Measurements from ENCODE around the gene BARX1.
"Not testable (repeated sequence)": the region's sequence is repeated elsewhere in the genome, so short reads cannot be mapped to it uniquely, and the experiment has no call there.

Gene BARX1

GRCh38 chr9:93951655-93952118 is 3.5 kb downstream of the BARX1 start:
- DNase-seq (ENCODE audit: low read depth in 2 of 2), result no peak

GRCh38 chr9:93950619-93951601 is 4.2 kb downstream of the BARX1 start:
- DNase-seq (ENCODE audit: low read depth in 2 of 2), result no peak

GRCh38 chr9:93949694-93950449 is 5.3 kb downstream of the BARX1 start:
- no peak for DNase-seq (ENCODE audit: low read depth in 2 of 2)

DNA sequence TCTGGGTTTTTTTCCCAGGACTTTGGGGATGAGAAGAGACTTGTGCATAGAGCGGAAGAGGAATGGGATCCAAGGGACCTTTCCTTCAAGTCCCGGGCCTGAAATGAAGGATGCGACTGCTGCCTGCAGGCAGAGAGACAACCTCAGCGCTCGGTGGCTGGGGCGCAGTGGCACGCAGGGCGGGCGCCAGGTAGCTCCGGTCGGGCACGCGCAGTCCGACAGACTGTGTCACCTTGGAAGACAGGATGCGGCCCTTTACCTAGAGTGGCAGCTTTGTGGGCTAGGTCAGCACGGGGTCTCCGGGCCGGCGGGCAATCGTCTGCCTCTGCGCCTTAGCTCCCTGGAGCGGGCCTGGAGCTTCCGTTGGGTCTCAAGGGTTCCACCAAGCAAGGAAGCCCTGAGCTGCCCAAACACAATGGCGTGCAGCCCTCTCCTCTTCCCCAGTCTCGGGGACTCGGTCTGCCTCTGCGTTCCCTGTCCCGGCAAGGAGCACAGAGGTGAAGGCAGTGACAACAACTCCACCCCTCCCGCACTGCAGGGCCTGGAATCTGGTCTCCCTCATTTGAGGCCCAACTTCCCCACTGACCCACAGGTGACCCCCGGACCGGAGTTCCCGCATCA is 6.0 kb downstream of the BARX1 start:
- no peak for DNase-seq (ENCODE audit: low read depth in 2 of 2)

- no peak for DNase-seq (ENCODE audit: low read depth in 2 of 2)
These were observed 6.6 kb downstream of the BARX1 start for GRCh38 chr9:93948441-93949072.

DNA sequence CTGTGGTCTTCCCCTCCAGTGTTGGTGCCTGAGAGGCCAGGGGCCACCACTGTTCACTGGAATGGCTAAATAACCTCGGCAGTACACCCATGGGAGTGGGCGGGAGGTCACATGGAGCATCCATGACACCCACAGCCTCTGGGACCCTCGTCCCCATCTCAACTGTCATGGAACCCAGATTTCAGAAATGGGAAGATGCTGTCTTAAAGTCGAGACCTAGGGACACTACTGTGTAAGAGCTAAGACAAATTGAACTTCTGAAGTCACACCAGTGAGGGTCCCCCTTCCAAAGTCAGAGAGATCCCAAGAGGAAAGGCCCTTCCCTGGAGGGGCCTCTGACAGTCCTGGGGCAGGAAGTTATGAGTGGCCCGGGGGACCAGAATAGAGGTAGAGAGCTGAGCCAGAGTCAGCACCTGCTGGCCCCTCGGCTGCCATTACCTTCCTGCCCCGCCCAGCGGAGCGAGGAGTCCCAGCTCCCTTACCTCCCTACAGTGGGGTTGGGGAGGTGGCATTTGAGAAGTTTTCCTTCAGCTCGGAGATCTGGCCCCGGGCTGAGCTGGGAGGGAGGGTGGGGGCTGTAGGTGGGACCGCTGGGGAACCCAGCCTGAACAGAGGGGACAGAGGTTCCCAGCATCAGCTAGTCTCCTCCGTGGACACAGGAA is 7.6 kb downstream of the BARX1 start:
- no peak for DNase-seq (ENCODE audit: low read depth in 2 of 2)

DNA sequence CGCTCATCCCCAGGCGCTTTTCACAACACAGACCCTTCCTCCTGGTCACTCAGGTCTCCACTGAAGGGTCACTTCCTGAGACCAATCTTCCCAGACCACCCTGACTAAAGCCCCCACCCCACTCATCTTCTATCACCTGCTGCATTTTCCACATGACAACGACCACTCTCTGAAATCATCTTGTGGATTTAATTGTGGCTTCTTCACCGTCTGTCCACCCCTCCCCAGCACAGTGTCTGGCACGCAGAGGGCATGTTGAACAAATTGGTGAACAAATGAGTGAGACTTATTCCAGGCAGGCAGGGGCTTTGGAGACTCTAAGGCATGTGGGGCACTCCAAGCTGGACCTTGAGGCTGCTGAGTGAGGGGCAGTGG is 8.8 kb downstream of the BARX1 start:
- DNase-seq (ENCODE audit: low read depth in 2 of 2), result no peak

- no peak for DNase-seq (ENCODE audit: low read depth in 2 of 2)
These were observed 9.5 kb downstream of the BARX1 start for GRCh38 chr9:93945400-93946337.

DNA sequence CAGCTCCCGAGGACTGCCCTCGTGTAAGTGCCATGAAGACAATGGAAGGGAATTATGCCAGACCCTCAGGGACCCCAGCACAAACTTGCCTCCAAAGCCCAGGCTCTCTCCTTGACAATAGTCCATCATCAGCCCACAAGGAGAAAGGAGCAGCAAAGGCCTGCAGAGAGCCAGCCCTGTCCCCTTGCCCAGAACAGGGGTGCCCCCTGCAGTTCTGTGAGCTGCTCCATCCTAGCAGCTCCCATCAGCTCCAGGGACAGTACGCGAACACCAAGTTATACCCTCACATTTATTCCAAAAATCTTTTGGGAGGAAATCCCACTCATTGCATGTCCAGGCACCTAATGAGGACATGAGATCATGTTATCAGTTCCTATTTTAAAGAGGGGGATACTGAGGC is 11.1 kb downstream of the BARX1 start:
- no peak for DNase-seq (ENCODE audit: low read depth in 2 of 2)

GRCh38 chr9:93942161-93942560 is 13.0 kb downstream of the BARX1 start:
- DNase-seq (ENCODE audit: low read depth in 2 of 2), result no peak

GRCh38 chr9:93941493-93941892 is 13.7 kb downstream of the BARX1 start:
- DNase-seq (ENCODE audit: low read depth in 2 of 2), result no peak

GRCh38 chr9:93940951-93941350 is 14.2 kb downstream of the BARX1 start:
- DNase-seq (ENCODE audit: low read depth in 2 of 2), result no peak

DNA sequence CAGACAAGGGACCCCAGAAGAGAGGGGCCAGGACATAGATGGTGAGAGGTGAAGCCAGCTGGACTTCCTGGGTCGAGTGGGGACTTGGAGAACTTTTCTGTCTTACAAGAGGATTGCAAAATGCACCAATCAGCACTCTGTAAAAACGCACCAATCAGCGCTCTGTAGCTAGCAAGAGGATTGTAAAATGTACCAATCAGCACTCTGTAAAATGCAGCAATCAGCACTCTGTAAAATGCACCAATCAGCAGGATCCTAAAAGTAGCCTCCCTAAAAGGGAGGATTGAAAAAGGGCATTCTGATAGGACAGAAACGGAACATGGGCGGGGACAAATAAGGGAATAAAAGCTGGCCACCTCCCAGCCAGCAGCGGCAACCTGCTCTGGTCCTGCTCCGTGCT is 15.6 kb downstream of the BARX1 start:
- not testable (repeated sequence) for DNase-seq (ENCODE audit: low read depth in 2 of 2)

GRCh38 chr9:93937193-93937592 is 18.0 kb downstream of the BARX1 start:
- no peak for DNase-seq (ENCODE audit: low read depth in 2 of 2)

DNA sequence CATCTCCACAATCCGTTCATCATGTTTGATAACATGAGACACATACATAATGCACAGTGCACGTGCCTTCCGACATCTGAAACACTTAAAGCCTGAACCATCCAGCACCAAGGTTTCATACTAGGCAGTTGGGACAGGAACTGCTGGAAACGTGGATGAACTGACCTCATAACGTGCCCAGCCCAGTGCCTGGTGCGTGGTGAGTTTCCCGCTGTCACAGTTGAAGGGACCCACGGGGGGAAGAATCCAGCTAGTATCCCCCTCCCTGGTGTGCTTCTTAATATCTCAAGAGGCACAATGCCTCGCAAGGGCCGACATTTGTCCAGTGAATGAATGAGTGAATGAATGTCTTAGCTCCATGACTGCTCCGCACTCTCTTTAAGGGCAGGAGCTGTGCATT is 23.2 kb downstream of the BARX1 start:
- no peak for DNase-seq (ENCODE audit: low read depth in 2 of 2)

GRCh38 chr9:93930070-93930469 is 25.1 kb downstream of the BARX1 start:
- no peak for DNase-seq (ENCODE audit: low read depth in 2 of 2)

DNA sequence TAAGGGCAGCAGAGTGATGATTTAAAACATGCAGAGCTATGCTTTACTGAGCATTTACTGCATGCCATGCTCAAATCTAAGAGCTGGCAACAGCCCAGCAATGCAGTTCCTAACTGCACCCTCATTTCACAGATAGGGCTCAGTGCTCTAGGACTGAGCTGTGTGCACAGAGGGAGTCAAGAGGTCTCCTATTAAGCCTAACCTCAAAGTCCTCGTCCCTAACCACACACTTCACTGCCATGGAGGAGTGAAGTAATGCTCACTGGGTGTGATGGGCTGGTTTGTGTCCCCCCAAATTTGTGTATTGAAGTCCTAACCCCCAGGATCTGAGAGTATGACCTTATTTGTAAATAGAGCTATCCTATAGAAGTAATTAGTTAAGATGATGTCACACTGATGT is 25.9 kb downstream of the BARX1 start:
- DNase-seq (ENCODE audit: low read depth in 2 of 2), result no peak

GRCh38 chr9:93922535-93922934 is 32.6 kb downstream of the BARX1 start:
- no peak for DNase-seq (ENCODE audit: low read depth in 2 of 2)

DNA sequence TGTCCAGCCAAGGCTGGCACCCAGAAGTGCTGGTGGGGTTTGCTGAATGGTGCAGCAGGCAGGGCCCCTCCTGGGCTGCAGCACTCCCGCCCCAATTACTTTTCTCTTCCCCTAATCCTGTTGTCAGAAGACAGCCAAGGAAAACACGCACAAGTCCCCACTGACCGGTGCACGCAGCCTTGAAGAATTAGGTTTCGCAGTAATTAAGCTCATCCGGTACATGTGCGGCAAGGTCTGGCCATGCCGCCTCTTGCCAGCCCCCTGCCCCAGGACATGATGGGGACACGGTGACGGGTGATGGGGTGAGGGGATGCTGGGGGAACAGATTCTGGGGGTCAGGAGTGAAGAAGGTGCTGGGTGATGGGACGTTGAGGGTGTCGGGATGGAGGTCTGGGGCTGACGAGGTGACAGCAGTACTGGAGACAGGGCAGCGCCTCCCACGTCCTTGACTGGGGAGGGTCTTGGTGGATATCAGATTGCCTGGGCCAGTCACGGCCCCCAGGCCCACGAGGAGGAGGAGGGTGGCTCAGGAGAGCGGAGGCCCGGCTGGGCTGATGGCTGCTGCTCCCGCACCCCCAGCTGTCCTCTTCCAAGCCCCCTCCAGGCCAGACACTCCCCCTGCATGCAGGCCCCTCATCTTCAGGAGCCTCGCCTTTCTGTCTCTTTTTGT is 34.9 kb downstream of the BARX1 start:
- no peak for DNase-seq (ENCODE audit: low read depth in 2 of 2)

DNA sequence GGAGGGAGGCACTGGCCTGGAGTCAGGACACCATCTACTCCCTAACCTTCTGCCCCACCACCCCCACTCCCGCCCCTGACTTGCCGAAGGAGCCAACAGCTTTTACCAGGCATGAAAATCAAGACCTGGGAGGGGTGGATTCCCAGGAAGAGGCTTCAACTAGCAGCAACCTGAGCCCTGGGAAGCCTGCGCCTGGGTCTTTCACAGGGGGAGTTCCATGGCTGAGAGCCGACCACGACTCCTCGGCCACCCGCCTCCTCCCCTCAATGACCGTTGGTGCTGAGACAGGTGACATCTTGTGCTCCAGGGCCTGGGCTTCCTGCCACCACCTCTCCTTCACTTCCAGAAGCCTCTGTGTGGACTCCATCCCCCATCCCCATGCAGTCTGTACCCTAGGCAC is 37.1 kb downstream of the BARX1 start:
- DNase-seq (ENCODE audit: low read depth in 2 of 2), result no peak
